Esophagus squamous epithelium (tissue), 5 donors: ENCODE data around the gene JARID2. TPM values are rescaled to one million over a fixed set of nuclear protein-coding genes. Genes with fewer than 3 reads are reported as not detected.

Experiments used
- DNase-seq: peaks from one replicate; lab custom pipeline; 2025; lab: John Stamatoyannopoulos, UW
- H3K27ac ChIP-seq, 4 donors: fragments of 200-600 bp; sonication (generic); one replicate each; pipeline ENCODE4 v1.5.1; 2016 to 2019; ENCODE audit warnings: mild to moderate bottlenecking in 1 of 4
- H3K27me3 ChIP-seq, 4 donors: fragments of 200-600 bp; sonication (generic); 1 replicate in 3 of 4; 2 replicates in 1 of 4; pipeline versions ENCODE4 v1.5.1 to v1.6.0; 2017 to 2021; ENCODE audit warnings: antibody characterized with exemption in 1 of 4
- H3K36me3 ChIP-seq, 3 donors: fragments of 200-600 bp; sonication (generic); one replicate each; pipeline ENCODE4 v1.5.1; 2016 to 2019
- H3K4me1 ChIP-seq, 3 donors: fragments of 200-600 bp; sonication (generic); one replicate each; pipeline ENCODE4 v1.5.1; 2017 to 2019
- H3K4me3 ChIP-seq, 4 donors: fragments of 200-600 bp; sonication (generic); 1 replicate in 3 of 4; 2 replicates in 1 of 4; pipeline ENCODE4 v1.5.1; 2016 to 2019; ENCODE audit warnings: mild to moderate bottlenecking in 2 of 4, moderate library complexity in 1 of 4
- H3K9me3 ChIP-seq, 3 donors: fragments of 200-600 bp; sonication (generic); one replicate each; pipeline ENCODE4 v1.5.1; 2016 to 2019
- POLR2A ChIP-seq, 4 donors: fragments of 450-650 bp; IDR thresholded peaks; one replicate each; pipeline ENCODE4 v1.6.1; 2017; ENCODE audit warnings: antibody characterized with exemption in 4 of 4, mild to moderate bottlenecking in 4 of 4, moderate library complexity in 3 of 4
- WGBS, 2 donors: methylation state at CpG; one replicate each; pipeline ENCODE4 v1.1.5; 2018; 5-methylcytosine and 5-hydroxymethylcytosine counted together
- intact Hi-C: fragments of 100-400 bp; cut with DNase I; formaldehyde crosslinking; loops from one replicate; pipeline ENCODE4 v1.15.0; 2022
- small RNA-seq, 4 donors: library from RNA; depleted of rRNA; stranded (forward); fragments of <200 nt; gene quantifications; one replicate each; pipeline ENCODE3, GENCODE V24; 2016
- total RNA-seq, 4 donors: library from RNA; depleted of rRNA; stranded (reverse); fragments of >200 nt; gene quantifications; one replicate each; pipeline ENCODE4 v1.1.0, GENCODE V29; 2016
- TF ChIP-seq, protein P1 (sequence below), 6 experiments: fragments of 450-650 bp in 4 of 6; fragments of 200-600 bp in 2 of 6; sonication (generic) in 2 of 6; IDR thresholded peaks; one replicate each; pipeline ENCODE4 v1.5.1; 2016 to 2019; ENCODE audit warnings: antibody characterized with exemption in 6 of 6, mild to moderate bottlenecking in 4 of 6, moderate library complexity in 4 of 6
- donor health status: DM: yes; HTN: yes; CAD: no.

Gene JARID2
- total RNA-seq, 4 donors from 2014 or later: 13.3 to 19.6 (median 16.3) TPM

DNA sequence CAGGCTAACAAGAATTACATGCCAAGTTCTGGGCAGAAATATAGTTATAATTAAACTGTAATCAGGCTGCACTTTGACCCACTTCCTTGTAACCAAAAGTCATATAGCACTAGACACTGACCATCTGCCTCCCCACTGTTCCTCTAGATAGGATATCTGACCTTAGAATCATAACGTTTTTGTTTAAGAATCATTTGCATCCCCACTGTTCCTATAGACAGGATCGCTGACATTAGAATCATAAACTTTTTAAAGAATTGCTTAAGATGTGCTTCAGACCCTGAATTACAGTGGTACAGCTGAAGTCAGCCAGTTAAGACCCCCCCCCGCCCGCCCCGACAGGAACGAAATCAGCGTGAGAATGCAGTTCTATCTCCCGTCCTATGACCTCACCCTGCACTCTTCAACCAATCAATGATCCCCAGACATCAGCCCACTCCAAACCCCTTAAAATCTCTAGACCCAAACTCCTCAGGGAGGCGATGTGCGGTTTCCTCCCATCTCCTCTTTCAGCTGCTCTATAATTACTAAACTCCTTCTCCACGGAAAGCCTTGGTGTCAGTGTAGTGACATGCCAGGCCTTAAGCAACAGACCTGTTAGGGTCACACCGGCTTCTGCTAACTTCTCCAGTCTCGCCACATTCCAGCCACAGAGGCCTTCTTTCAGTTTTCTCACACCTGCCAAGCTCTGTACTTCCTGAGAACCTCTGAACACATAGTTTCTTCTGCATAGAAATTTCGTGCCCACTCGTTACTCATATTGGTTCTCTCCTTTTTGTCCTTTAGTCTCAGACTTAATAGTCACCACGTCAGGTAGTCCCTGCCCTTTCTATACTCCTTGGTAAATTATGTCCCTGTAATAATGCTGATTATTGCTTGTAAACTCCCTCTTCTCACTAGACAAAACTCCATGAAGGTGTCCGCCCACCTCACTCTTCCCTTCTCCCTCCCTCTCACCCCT is 323.4 kb downstream of the JARID2 start:
- Histone ChIP-seq H3K27me3 (no peaks in the 10 kb centered on the region), H3K4me1 (peaks cover 0 to 5% (median 0%) of the 10 kb centered on the region in 3 donors), H3K27ac (no peak overlapping the region), H3K36me3 (peaks cover 0 to 5% (median 0%) of the 10 kb centered on the region in 3 donors), H3K9me3 (no peaks in the 10 kb centered on the region), H3K4me3 (no peak overlapping the region)
- DNase-seq: no peak
- intact Hi-C loops: no loop called here
- TF ChIP-seq POLR2A (IDR thresholded peaks at IDR 0.05): no peak
- TF ChIP-seq, protein P1, sequence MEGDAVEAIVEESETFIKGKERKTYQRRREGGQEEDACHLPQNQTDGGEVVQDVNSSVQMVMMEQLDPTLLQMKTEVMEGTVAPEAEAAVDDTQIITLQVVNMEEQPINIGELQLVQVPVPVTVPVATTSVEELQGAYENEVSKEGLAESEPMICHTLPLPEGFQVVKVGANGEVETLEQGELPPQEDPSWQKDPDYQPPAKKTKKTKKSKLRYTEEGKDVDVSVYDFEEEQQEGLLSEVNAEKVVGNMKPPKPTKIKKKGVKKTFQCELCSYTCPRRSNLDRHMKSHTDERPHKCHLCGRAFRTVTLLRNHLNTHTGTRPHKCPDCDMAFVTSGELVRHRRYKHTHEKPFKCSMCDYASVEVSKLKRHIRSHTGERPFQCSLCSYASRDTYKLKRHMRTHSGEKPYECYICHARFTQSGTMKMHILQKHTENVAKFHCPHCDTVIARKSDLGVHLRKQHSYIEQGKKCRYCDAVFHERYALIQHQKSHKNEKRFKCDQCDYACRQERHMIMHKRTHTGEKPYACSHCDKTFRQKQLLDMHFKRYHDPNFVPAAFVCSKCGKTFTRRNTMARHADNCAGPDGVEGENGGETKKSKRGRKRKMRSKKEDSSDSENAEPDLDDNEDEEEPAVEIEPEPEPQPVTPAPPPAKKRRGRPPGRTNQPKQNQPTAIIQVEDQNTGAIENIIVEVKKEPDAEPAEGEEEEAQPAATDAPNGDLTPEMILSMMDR (IDR thresholded peaks at IDR 0.05): no peak
- WGBS, 2 donors: 83 to 86% methylated on average over 17 of the region's 17 CpGs

DNA sequence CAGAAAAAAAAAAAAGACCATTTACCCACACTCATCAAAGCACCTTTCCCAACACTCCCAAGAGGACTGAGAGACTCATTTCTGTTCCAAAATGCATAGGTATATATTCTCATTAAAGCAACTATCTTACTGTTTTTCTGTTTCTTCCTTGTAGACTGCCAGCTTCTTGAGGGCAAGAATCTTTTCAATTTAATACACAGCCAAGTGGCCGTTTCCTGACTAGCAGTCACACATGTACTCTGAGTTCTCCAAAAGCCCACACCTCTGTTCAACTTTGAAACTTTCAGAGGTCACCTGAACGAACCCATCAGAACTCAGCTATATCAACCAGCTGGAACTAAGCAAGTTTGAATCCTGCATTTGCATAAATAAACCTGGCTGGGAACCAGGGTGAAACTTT is 324.3 kb downstream of the JARID2 start:
- intact Hi-C loops: no loop called here
- Histone ChIP-seq H3K36me3 (peaks cover 0 to 5% (median 0%) of the 10 kb centered on the region in 3 donors), H3K9me3 (no peaks in the 10 kb centered on the region), H3K27me3 (no peaks in the 10 kb centered on the region), H3K4me1 (peaks cover 0 to 5% (median 0%) of the 10 kb centered on the region in 3 donors), H3K4me3 (no peak overlapping the region), H3K27ac (no peak overlapping the region)
- 89 to 97% methylated on average over 2 of the region's 2 CpGs for WGBS, 2 donors
- TF ChIP-seq, protein P1 (IDR thresholded peaks at IDR 0.05): no peak
- TF ChIP-seq POLR2A (IDR thresholded peaks at IDR 0.05): no peak
- DNase-seq: no peak

Small RNA genes lying within 50 kb of the gene (small RNA-seq; reads per million reads assigned to genes)
- gene RF00001: 0 reads per million in 4 donors
- gene RNU6-522P: 0 to 0.30 (median 0) reads per million in 4 donors
- 0 to 0.09 (median 0) reads per million in 4 donors for gene RNU6-645P
